HEK293 (cell line): Measurements from ENCODE around the gene TLCD4.

Experiments
- CTCF ChIA-PET: fragments of 350-600 bp; formaldehyde crosslinking; extraction: SDS; loops from one replicate; lab custom pipeline; 2021; ENCODE audit warnings: antibody characterized with exemption; lab: Yijun Ruan, JAX
- POLR2A ChIA-PET: fragments of 300-600 bp; formaldehyde crosslinking; extraction: SDS; loops from one replicate; lab custom pipeline; 2020; ENCODE audit warnings: antibody characterized with exemption, inconsistent platforms; lab: Yijun Ruan, JAX
- H3K27ac ChIP-seq: fragments of 200-500 bp; sonication (Bioruptor generic); 2 replicates; pipeline ENCODE4 v1.5.1; 2014; ENCODE audit warnings: low read depth, low read length, control low read depth, inconsistent platforms; ENCODE audit errors: extremely low read depth
- H3K36me3 ChIP-seq, 2 experiments: fragments of 200-500 bp in 1 of 2; sonication (Bioruptor generic) in 1 of 2; 1 replicate in 1 of 2; 2 replicates in 1 of 2; pipeline ENCODE4 v1.5.1; 2014 to 2017; ENCODE audit warnings: inconsistent platforms in 2 of 2, low read length in 2 of 2; ENCODE audit not compliant: control insufficient read depth in 2 of 2, insufficient read depth in 1 of 2
- H3K4me1 ChIP-seq: fragments of 200-500 bp; sonication (Bioruptor generic); 2 replicates; pipeline ENCODE4 v1.5.1; 2014; ENCODE audit warnings: mild to moderate bottlenecking, low read length, inconsistent platforms; ENCODE audit not compliant: control insufficient read depth, insufficient read depth
- H3K4me3 ChIP-seq: 2 replicates; pipeline ENCODE4 v1.5.1; 2011; ENCODE audit warnings: low read depth, mild to moderate bottlenecking, control low read depth, low read length, moderate library complexity
- H3K9me3 ChIP-seq: fragments of 200-500 bp; sonication (Bioruptor generic); 2 replicates; pipeline ENCODE4 v1.5.1; 2014; ENCODE audit warnings: low read depth, low read length, inconsistent platforms; ENCODE audit not compliant: control insufficient read depth, insufficient read depth
- PRDM4 ChIP-seq: fragments of 450-650 bp; formaldehyde crosslinking; IDR thresholded peaks from 2 replicates; pipeline ENCODE4 v1.5.1; 2017; ENCODE audit warnings: missing biosample characterization, missing genetic modification characterization
- SALL2 ChIP-seq: fragments of 450-650 bp; formaldehyde crosslinking; IDR thresholded peaks from 2 replicates; pipeline ENCODE4 v1.5.0; 2017; ENCODE audit warnings: missing biosample characterization, mild to moderate bottlenecking, missing genetic modification characterization, borderline replicate concordance
- SCRT2 ChIP-seq: fragments of 450-650 bp; formaldehyde crosslinking; IDR thresholded peaks from 2 replicates; pipeline ENCODE4 v1.5.1; 2016; ENCODE audit warnings: missing biosample characterization, missing genetic modification characterization
- ZBTB17 ChIP-seq: fragments of 450-650 bp; formaldehyde crosslinking; IDR thresholded peaks from 2 replicates; pipeline ENCODE4 v1.5.1; 2016; ENCODE audit warnings: missing biosample characterization, missing genetic modification characterization
- ZBTB21 ChIP-seq: fragments of 450-650 bp; formaldehyde crosslinking; IDR thresholded peaks from 2 replicates; pipeline ENCODE4 v1.5.1; 2017; ENCODE audit warnings: missing biosample characterization, missing genetic modification characterization
- ZFP69B ChIP-seq: fragments of 450-650 bp; formaldehyde crosslinking; IDR thresholded peaks from 2 replicates; pipeline ENCODE4 v1.5.1; 2016; ENCODE audit warnings: missing biosample characterization, missing genetic modification characterization
- ZNF10 ChIP-seq: fragments of 450-650 bp; formaldehyde crosslinking; IDR thresholded peaks from 2 replicates; pipeline ENCODE4 v1.5.1; 2017; ENCODE audit warnings: missing biosample characterization, missing genetic modification characterization
- ZNF138 ChIP-seq: fragments of 450-650 bp; formaldehyde crosslinking; IDR thresholded peaks from 2 replicates; pipeline ENCODE4 v1.5.1; 2016; ENCODE audit warnings: missing biosample characterization, missing genetic modification characterization, borderline replicate concordance
- ZNF26 ChIP-seq: fragments of 450-650 bp; formaldehyde crosslinking; IDR thresholded peaks from 2 replicates; pipeline ENCODE4 v1.5.1; 2016; ENCODE audit warnings: missing biosample characterization, missing genetic modification characterization
- ZNF302 ChIP-seq: fragments of 450-650 bp; formaldehyde crosslinking; IDR thresholded peaks from 2 replicates; pipeline ENCODE4 v1.5.1; 2016; ENCODE audit warnings: missing biosample characterization, missing genetic modification characterization, low read depth
- ZNF404 ChIP-seq: fragments of 450-650 bp; formaldehyde crosslinking; IDR thresholded peaks from 2 replicates; pipeline ENCODE4 v1.5.1; 2017; ENCODE audit warnings: missing biosample characterization, missing genetic modification characterization
- ZNF416 ChIP-seq: fragments of 450-650 bp; formaldehyde crosslinking; IDR thresholded peaks from 2 replicates; pipeline ENCODE4 v1.5.1; 2016; ENCODE audit warnings: missing biosample characterization, missing genetic modification characterization
- ZNF426 ChIP-seq: fragments of 450-650 bp; formaldehyde crosslinking; IDR thresholded peaks from 2 replicates; pipeline ENCODE4 v1.5.1; 2017; ENCODE audit warnings: missing biosample characterization, missing genetic modification characterization, mild to moderate bottlenecking, inconsistent platforms, moderate library complexity
- ZNF600 ChIP-seq: fragments of 450-650 bp; formaldehyde crosslinking; IDR thresholded peaks from 2 replicates; pipeline ENCODE4 v1.5.1; 2016; ENCODE audit warnings: missing biosample characterization, missing genetic modification characterization
- ZNF624 ChIP-seq: fragments of 450-650 bp; formaldehyde crosslinking; IDR thresholded peaks from 2 replicates; pipeline ENCODE4 v1.5.1; 2017; ENCODE audit warnings: missing biosample characterization, missing genetic modification characterization
- ZNF626 ChIP-seq: fragments of 450-650 bp; sonication (Bioruptor Pico); formaldehyde crosslinking; IDR thresholded peaks from 2 replicates; pipeline ENCODE4 v1.5.1; 2018; ENCODE audit warnings: missing biosample characterization, missing genetic modification characterization, inconsistent platforms
- ZNF76 ChIP-seq: fragments of 450-650 bp; formaldehyde crosslinking; IDR thresholded peaks from 2 replicates; pipeline ENCODE4; 2016; ENCODE audit warnings: low read depth, missing biosample characterization, missing genetic modification characterization, borderline replicate concordance
- ZNF792 ChIP-seq: fragments of 450-650 bp; formaldehyde crosslinking; IDR thresholded peaks from 2 replicates; pipeline ENCODE4 v1.5.1; 2016; ENCODE audit warnings: missing biosample characterization, missing genetic modification characterization
- ZNF837 ChIP-seq: fragments of 450-650 bp; formaldehyde crosslinking; IDR thresholded peaks from 2 replicates; pipeline ENCODE4 v1.5.1; 2016; ENCODE audit warnings: missing biosample characterization, missing genetic modification characterization
- ZNF843 ChIP-seq: fragments of 450-650 bp; formaldehyde crosslinking; IDR thresholded peaks from 2 replicates; pipeline ENCODE4 v1.5.1; 2016; ENCODE audit warnings: missing biosample characterization, missing genetic modification characterization
- ZSCAN30 ChIP-seq: fragments of 450-650 bp; IDR thresholded peaks from 2 replicates; pipeline ENCODE4 v1.5.1; 2018; ENCODE audit warnings: missing biosample characterization, mild to moderate bottlenecking, missing genetic modification characterization, moderate library complexity
- ZXDB ChIP-seq: fragments of 450-650 bp; formaldehyde crosslinking; IDR thresholded peaks from 2 replicates; pipeline ENCODE4 v1.5.1; 2016; ENCODE audit warnings: missing biosample characterization, missing genetic modification characterization
- TF ChIP-seq, protein P1 (sequence below): fragments of 450-650 bp; formaldehyde crosslinking; IDR thresholded peaks from 2 replicates; pipeline ENCODE4 v1.5.1; 2016; ENCODE audit warnings: missing biosample characterization, missing genetic modification characterization
- TF ChIP-seq, protein P2 (sequence below): fragments of 450-650 bp; formaldehyde crosslinking; IDR thresholded peaks from 2 replicates; pipeline ENCODE4 v1.5.1; 2016; ENCODE audit warnings: missing biosample characterization, missing genetic modification characterization
- TF ChIP-seq, protein P3 (sequence below): fragments of 450-650 bp; formaldehyde crosslinking; IDR thresholded peaks from 2 replicates; pipeline ENCODE4 v1.5.1; 2016; ENCODE audit warnings: missing biosample characterization, missing genetic modification characterization
- TF ChIP-seq, protein P4 (sequence below): fragments of 450-650 bp; IDR thresholded peaks from 2 replicates; pipeline ENCODE4 v1.5.1; 2018; ENCODE audit warnings: missing biosample characterization, missing genetic modification characterization
- TF ChIP-seq, protein P5 (sequence below): fragments of 450-650 bp; formaldehyde crosslinking; IDR thresholded peaks from 2 replicates; pipeline ENCODE4 v1.5.1; 2016; ENCODE audit warnings: missing biosample characterization, missing genetic modification characterization

TLCD4 gene

DNA sequence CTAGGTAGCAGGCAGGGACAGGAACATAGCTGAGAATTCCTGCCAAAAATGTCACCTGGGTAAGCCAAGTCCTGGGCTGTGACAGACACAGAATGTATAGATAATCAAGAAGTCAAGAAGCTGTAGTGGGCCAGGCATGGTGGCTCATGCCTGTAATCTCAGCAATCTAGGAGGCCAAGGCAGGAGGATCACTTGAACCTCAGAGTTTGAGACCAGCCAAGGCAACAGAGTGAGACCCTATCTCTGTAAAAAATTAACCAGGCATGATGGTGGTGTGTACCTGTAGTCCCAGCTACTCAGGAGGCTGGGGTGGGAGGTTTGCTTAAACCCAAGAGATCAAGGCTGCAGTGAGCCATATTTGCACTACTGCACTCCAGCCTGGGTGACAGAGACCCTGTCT, 41.1 kb upstream of the TLCD4 start:
- Histone ChIP-seq H3K4me1 (peaks cover 3% of the 10 kb centered on the region; the same call in 1 of the 2 replicates), H3K4me3 (no peak overlapping the region), H3K27ac (no peak overlapping the region)
- no peak for TF ChIP-seq PRDM4 (tag by site-specific recombination)
- TF ChIP-seq ZNF600 (tag by site-specific recombination) = no peak
- no peak for TF ChIP-seq ZNF138 (tag by site-specific recombination)
- TF ChIP-seq ZNF843 = no peak
- no peak for TF ChIP-seq ZNF416
- no peak for TF ChIP-seq ZNF837
- TF ChIP-seq, protein P1, sequence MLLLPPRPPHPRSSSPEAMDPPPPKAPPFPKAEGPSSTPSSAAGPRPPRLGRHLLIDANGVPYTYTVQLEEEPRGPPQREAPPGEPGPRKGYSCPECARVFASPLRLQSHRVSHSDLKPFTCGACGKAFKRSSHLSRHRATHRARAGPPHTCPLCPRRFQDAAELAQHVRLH (tag by site-specific recombination) = no peak
- no peak for TF ChIP-seq ZXDB (tag by site-specific recombination)
- TF ChIP-seq, protein P2, sequence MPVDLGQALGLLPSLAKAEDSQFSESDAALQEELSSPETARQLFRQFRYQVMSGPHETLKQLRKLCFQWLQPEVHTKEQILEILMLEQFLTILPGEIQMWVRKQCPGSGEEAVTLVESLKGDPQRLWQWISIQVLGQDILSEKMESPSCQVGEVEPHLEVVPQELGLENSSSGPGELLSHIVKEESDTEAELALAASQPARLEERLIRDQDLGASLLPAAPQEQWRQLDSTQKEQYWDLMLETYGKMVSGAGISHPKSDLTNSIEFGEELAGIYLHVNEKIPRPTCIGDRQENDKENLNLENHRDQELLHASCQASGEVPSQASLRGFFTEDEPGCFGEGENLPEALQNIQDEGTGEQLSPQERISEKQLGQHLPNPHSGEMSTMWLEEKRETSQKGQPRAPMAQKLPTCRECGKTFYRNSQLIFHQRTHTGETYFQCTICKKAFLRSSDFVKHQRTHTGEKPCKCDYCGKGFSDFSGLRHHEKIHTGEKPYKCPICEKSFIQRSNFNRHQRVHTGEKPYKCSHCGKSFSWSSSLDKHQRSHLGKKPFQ (tag by site-specific recombination) = no peak
- TF ChIP-seq ZBTB17 (tag by site-specific recombination) = no peak
- no peak for TF ChIP-seq ZNF404 (tag by site-specific recombination)
- no peak for TF ChIP-seq ZNF426 (tag by site-specific recombination)
- no peak for TF ChIP-seq ZNF10
- TF ChIP-seq ZFP69B (tag by site-specific recombination) = no peak
- no peak for TF ChIP-seq ZNF26 (tag by site-specific recombination)
- TF ChIP-seq ZNF76 (tag by site-specific recombination) = no peak
- TF ChIP-seq ZNF792 (tag by site-specific recombination) = no peak
- TF ChIP-seq, all 188 proteins: peak for 0
- POLR2A ChIA-PET = interaction anchor here (4.0 kb wide), 1 partner anchor 158 kb away, joined by 31 read pairs; the partner anchor contains the start of gene RWDD3
- H3K36me3 ChIP-seq = no peaks in the 10 kb centered on the region
- CTCF ChIA-PET = interaction anchor here (0.7 to 4.8 kb wide), 3 partner anchors 9 to 223 kb away, joined by 3 to 42 read pairs (median 4); no protein-coding TSS in a partner anchor
- H3K9me3 ChIP-seq = no peaks in the 10 kb centered on the region

GRCh38 chr1:95080446-95080845, 36.7 kb upstream of the TLCD4 start:
- Histone ChIP-seq H3K27ac (no peak overlapping the region), H3K36me3 (no peaks in the 10 kb centered on the region), H3K4me1 (no peaks in the 10 kb centered on the region), H3K9me3 (no peaks in the 10 kb centered on the region), H3K4me3 (no peak overlapping the region)
- CTCF ChIA-PET = interaction anchor here (0.6 kb wide), 1 partner anchor 37 kb away, joined by 6 read pairs; no protein-coding TSS in a partner anchor
- POLR2A ChIA-PET = interaction anchor here (1.0 kb wide), 1 partner anchor 153 kb away, joined by 3 read pairs; no protein-coding TSS in a partner anchor
- TF ChIP-seq ZNF404 (tag by site-specific recombination) = no peak
- TF ChIP-seq ZNF624 (tag by site-specific recombination) = no peak
- no peak for TF ChIP-seq ZSCAN30 (tag by site-specific recombination)
- no peak for TF ChIP-seq ZNF302 (tag by site-specific recombination)
- TF ChIP-seq SALL2 (tag by site-specific recombination) = no peak
- TF ChIP-seq SCRT2 (tag by site-specific recombination) = no peak
- TF ChIP-seq ZBTB21 (tag by site-specific recombination) = no peak
- no peak for TF ChIP-seq ZNF626
- no peak for TF ChIP-seq ZNF426 (tag by site-specific recombination)
- TF ChIP-seq, protein P3, sequence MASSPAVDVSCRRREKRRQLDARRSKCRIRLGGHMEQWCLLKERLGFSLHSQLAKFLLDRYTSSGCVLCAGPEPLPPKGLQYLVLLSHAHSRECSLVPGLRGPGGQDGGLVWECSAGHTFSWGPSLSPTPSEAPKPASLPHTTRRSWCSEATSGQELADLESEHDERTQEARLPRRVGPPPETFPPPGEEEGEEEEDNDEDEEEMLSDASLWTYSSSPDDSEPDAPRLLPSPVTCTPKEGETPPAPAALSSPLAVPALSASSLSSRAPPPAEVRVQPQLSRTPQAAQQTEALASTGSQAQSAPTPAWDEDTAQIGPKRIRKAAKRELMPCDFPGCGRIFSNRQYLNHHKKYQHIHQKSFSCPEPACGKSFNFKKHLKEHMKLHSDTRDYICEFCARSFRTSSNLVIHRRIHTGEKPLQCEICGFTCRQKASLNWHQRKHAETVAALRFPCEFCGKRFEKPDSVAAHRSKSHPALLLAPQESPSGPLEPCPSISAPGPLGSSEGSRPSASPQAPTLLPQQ (tag by site-specific recombination) = no peak
- TF ChIP-seq, protein P4, sequence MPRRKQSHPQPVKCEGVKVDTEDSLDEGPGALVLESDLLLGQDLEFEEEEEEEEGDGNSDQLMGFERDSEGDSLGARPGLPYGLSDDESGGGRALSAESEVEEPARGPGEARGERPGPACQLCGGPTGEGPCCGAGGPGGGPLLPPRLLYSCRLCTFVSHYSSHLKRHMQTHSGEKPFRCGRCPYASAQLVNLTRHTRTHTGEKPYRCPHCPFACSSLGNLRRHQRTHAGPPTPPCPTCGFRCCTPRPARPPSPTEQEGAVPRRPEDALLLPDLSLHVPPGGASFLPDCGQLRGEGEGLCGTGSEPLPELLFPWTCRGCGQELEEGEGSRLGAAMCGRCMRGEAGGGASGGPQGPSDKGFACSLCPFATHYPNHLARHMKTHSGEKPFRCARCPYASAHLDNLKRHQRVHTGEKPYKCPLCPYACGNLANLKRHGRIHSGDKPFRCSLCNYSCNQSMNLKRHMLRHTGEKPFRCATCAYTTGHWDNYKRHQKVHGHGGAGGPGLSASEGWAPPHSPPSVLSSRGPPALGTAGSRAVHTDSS = no peak
- TF ChIP-seq, protein P5, sequence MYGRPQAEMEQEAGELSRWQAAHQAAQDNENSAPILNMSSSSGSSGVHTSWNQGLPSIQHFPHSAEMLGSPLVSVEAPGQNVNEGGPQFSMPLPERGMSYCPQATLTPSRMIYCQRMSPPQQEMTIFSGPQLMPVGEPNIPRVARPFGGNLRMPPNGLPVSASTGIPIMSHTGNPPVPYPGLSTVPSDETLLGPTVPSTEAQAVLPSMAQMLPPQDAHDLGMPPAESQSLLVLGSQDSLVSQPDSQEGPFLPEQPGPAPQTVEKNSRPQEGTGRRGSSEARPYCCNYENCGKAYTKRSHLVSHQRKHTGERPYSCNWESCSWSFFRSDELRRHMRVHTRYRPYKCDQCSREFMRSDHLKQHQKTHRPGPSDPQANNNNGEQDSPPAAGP (tag by site-specific recombination) = no peak
